GM12865 (cell line): ENCODE results near the gene GPR35.

ENCODE experiments used
- DNase-seq: peaks from one replicate; pipeline ENCODE4 v3.0.0; 2010; ENCODE audit warnings: low read depth
- H3K4me3 ChIP-seq: 2 replicates; pipeline ENCODE4 v1.5.1; 2011; ENCODE audit warnings: mild to moderate bottlenecking, low read depth, low read length, control low read depth
- CTCF ChIP-seq: IDR thresholded peaks from 2 replicates; pipeline ENCODE4 v1.5.1; 2011; ENCODE audit warnings: low read length, control low read depth, low read depth, inconsistent platforms; ENCODE audit not compliant: insufficient read depth; ENCODE audit errors: missing control alignments

GPR35 gene

GRCh38 chr2:240623531-240624010, 1.7 kb upstream of the GPR35 start:
- TF ChIP-seq CTCF = no peak
- no peak for DNase-seq
- no peak overlapping the region for H3K4me3 ChIP-seq

GRCh38 chr2:240624011-240624949, 1.0 kb upstream of the GPR35 start:
- no peak for TF ChIP-seq CTCF
- H3K4me3 ChIP-seq = no peak overlapping the region
- DNase-seq = no peak

- DNase-seq = peak; percentile 52
- H3K4me3 ChIP-seq = no peak overlapping the region
Measured at GRCh38 chr2:240626531-240627300, 1.4 kb downstream of the GPR35 start.

GRCh38 chr2:240627736-240628506, 2.6 kb downstream of the GPR35 start:
- DNase-seq = no peak
- no peak for TF ChIP-seq CTCF
- no peak overlapping the region for H3K4me3 ChIP-seq

More at GRCh38 chr2:240626531-240627300, 1.4 kb downstream of the GPR35 start:
- TF ChIP-seq CTCF = no peak

GRCh38 chr2:240628507-240628807, 3.2 kb downstream of the GPR35 start:
- no peak for DNase-seq
- no peak overlapping the region for H3K4me3 ChIP-seq
- TF ChIP-seq CTCF = no peak

GRCh38 chr2:240628808-240629618, 3.7 kb downstream of the GPR35 start:
- no peak for DNase-seq
- H3K4me3 ChIP-seq = no peak overlapping the region
- no peak for TF ChIP-seq CTCF
